Activated gamma-delta T cell treated with Interleukin-2 at 50 U/mL for 16 hours (primary cell): ENCODE results near the gene MIOX.
"Not testable (repeated sequence)": the region's sequence is repeated elsewhere in the genome, so short reads cannot be mapped to it uniquely, and the experiment has no call there.

Source experiments
- DNase-seq: peaks from one replicate; pipeline ENCODE4 v3.0.0-alpha.2; 2020

MIOX gene

GRCh38 chr22:50518606-50519005 lies 31.9 kb downstream of the MIOX start:
- no peak for DNase-seq

GRCh38 chr22:50519151-50519550 lies 32.5 kb downstream of the MIOX start:
- DNase-seq: no peak

GRCh38 chr22:50520184-50520583 lies 33.5 kb downstream of the MIOX start:
- not testable (repeated sequence) for DNase-seq

DNA sequence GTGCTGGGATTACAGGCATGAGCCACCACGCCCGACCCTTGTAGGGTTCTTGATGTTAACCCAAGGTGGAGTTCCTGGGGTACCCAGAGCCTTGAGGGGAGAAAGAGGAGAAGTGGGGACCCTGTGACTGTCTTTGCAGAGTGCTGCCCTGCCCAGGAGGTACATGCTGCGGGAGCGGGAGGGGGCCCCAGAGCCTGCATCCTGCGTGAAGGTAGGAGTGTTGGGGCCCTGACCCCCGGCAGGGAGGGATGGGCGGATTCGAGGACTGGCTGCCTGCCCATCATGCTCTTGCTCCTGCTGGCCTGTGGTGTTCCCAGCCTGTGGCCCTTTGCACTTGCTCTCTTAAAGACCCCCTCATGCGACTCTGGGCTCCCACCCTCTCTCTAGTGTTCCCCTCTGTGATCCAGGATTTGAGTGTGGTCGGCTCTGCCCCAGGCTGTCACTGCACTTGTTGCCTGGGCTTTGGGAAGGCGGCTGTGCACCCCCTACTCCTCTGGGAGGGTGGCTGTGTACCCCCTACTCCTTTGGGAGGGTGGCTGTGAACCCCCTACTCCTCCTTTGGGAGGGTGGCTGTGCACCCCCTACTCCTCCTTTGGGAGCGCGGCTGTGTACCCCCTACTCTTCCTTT lies 34.3 kb downstream of the MIOX start:
- DNase-seq: no peak

DNA sequence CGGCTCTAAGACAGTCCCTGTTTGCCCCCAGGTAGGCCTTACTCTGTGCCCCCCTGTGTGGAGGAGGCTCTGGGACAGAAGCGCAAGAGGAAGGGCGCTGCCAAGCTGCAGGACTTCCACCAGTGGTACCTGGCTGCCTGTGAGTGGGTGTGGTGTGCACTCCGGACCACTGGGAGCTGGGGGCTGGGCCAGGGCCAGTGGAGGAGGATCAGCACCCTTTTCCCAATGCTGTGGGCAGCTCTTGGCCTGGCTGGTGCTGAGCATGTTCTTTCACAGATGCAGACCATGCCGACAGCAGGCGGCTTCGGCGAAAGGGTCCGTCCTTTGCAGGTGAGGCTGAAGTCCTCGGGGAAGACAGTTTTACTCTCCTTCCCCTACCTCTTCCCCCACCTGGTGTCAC lies 35.1 kb downstream of the MIOX start:
- no peak for DNase-seq

DNA sequence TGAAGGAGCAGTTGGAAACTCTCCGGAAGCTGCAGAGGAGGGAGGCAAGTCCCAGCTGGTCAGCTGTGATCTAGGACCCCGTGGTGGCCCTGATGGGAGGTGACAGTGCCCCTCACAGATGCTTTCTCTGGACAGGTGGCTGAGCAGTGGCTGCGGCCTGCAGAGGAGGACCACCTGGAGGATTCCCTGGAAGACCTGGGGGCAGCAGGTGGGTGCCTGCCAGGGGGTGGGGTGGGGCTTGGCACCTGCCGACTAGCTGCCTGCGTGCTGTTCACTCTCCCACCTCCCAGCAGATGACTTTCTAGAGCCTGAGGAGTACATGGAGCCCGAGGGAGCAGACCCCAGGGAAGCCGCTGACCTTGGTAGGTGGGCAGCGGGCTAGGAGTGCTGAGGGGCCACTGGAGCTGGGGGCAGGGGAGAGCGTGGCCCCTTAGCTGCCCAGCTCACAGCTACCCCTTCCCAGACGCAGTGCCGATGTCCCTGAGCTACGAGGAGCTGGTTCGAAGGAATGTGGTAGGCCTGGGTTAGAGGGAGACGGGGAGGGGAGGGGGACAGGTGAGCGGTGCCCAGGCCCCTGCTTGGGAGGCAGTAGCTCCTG lies 35.6 kb downstream of the MIOX start:
- DNase-seq: no peak

GRCh38 chr22:50522806-50523438 lies 36.3 kb downstream of the MIOX start:
- no peak for DNase-seq

DNA sequence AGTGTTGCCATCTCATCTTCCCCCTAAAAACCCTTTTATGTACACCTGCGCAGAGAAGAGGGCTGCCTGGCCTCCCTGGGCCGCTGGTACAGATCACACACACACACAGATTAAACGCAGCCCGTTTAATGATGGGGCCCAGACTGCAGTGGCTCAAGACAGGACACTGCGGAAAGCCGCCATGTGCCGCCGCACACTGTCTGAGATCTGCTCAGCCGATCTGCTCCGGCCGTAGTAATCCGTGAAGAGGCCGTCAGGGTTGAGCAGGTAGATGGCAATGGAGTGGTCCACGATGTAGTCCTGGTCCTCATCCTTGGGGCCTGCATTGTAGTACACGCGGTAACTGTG lies 36.8 kb downstream of the MIOX start:
- no peak for DNase-seq

DNA sequence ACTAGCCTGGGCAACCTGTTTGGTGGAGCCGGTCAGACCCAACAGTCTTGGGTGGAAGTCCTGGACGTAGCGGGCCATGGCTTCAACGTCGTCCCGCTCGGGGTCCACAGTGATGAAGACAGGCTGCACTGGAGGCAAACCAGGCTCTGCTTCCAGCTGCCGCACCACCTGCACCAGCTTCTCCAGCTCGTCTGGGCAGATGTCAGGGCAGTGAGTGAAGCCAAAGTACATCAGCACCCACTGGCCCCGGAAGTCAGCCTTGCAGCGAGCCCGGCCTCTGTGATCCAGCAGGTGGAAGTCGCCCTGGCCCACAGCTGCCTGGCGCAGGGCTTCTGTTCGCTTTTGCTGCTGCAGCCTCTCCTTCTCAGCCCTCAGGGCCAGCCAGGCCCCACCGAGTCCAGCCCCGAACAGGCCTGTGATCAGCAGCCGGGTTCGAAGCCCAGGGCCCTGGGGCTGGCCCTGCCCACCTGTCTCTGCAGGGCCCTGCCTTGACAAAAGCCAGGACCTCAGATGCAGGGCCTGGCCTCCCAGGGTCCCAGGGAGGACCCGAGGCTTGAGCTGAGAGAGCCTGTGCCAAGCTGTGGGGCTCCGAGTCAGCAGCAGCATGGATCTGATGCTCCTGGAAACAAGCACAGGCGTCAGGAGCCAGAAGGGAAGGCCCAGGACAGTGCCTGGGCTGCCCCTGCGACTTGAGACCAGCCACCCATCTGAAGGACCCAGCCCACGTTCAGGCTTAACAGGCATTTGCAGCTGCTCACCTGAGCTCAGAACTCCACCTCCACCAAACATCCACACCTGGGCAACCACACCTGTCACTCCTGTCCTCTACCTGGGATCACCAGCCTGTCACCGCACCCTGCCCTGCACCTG lies 37.4 kb downstream of the MIOX start:
- no peak for DNase-seq

GRCh38 chr22:50524676-50525103 lies 38.0 kb downstream of the MIOX start:
- DNase-seq: no peak

- peak; percentile 96 for DNase-seq
Observed at GRCh38 chr22:50525104-50525857, 38.6 kb downstream of the MIOX start, which contains the start of gene SCO2. TSS of gene SCO2 (minus strand) at chr22:50525598. CDS start at chr22:50524411, 1,187 bp downstream.

GRCh38 chr22:50525858-50526107 lies 39.1 kb downstream of the MIOX start:
- no peak for DNase-seq

DNA sequence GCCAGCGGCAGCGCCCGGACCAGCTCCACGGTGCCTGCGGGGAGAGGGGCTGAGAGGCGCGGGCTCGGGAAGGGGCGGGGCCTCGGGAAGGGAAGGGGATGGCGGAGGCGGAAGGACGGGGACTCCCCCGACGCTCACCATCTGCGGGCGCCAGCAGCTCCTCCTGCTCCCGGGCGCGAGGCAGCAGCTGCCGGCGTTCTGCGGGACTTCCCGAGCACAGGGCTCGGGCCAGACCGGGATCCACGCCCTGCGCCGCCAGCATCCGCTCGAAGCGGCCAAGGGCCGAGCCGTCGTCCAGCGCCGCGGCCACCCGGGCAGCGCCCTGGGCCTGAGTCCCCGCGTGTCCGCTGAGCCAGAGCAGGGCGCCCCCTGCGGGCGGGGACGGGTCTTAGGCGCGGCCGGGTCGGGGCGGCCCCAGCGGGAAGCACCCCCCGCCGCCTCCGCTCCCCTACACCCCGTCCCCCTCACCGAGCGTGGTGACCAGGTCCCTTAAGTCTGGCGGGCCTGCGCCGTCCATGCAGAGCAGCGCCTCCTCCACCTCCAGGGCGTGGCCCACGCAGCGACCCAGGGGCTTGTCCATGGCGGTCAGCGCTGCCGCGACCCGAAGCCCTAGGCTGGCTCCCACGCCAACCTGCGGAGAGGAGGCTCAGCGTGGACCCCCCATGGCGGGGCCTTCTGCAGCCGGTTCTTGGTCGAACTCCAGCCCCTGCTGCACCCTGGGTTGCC lies 39.6 kb downstream of the MIOX start:
- peak; percentile 69 for DNase-seq

DNA sequence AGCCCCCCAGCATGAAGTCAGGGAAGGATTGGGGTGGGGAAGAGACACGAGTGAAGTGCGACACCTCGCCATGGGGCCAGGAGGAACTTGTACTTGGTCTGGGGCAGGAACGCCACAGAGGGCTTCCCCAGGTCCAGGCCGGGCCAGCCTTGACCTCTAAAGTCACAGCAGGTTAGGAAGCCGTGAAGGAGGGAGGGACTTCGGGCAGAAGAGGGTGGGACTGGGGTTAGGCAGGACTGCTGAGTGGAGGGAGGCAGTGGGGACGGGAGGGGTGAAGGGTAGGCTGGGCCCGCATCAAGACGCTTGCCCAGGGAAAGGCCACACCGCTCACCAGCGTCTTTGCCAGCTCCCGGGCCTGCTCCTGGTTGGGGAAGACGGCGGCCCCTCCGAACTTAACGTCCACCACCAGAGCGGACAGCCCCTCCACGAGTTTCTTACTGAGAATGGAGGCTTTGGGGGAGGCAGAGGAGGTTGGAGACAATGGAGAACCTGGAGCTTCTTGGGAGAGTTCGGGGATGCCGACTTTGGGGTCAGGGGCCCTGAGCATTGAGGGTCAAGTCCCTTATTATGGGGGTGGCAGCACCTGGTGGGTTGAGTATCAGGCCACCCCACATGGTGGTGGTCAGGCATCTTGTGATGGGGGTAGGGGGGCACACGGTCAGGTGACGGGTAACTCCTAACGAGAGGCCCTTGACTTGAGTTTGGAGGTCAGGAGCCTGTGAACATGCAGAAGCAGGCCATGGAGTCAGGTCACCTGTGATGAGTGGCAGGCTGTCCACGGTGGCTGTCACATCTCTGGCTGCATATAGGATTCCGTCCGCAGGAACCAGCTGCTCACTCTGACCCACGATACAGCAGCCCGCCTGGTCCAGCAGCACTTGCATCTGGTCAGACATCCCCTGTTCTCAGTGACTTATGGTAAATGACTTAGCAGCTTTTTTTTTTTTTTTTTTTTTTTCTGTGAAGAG lies 40.5 kb downstream of the MIOX start:
- DNase-seq: no peak

- DNase-seq: no peak
Observed at GRCh38 chr22:50527921-50528681, 41.4 kb downstream of the MIOX start.

- no peak for DNase-seq
Observed at GRCh38 chr22:50528682-50529415, 42.2 kb downstream of the MIOX start.

DNA sequence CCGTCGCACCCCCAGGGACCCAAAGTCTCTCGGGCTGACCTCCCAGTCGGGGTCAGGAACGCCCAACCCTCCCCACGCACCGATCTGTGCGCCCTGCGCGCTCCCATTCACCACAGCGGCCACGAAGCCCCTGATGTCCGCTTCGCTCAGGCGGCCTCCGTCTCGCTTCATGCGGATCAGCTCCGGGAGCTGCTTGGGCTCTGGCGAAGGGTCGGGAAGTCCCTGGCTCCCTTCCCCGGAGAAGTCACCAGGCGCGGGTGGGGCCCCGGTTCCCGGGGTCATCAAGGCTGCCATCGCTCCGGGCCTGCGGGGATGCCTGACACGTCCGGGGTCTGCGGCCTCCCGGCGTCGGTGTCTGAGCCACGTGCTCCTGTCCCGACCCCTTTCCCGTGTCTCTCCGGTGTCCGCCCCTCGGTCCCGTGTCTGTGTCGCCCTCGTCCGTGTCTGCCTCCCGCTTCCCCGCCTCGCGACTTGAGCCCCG lies 42.8 kb downstream of the MIOX start:
- DNase-seq: no peak

GRCh38 chr22:50529897-50530579 lies 43.4 kb downstream of the MIOX start, which contains the start of gene TYMP:
TSS of gene TYMP (minus strand) at chr22:50530012. CDS start at chr22:50529709, 303 bp downstream.
- DNase-seq: peak; percentile 54

DNA sequence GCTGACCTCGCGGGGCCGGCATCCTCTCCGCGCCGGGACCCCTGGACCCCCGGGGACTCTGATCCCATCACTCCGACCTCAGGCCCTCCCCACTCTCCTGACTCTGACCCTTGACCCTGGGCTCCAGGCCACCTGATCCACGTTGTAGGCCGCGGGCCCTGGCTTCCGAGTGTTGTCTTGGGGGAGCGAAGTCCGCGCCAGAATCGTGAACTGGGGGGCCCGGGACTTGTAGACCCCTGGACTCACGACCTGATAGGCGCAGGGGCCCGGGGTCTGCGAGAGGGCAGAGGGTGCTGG lies 43.9 kb downstream of the MIOX start:
- DNase-seq: no peak
